DND-41 (cell line): ENCODE data around the gene GRB2.

Experiments
- ATAC-seq: fragments of 200-7000 bp; cut with Tn5 transposase; 3 replicates; pipeline ENCODE4 v1.9.1; 2021; ENCODE audit warnings: low read depth; ENCODE audit not compliant: insufficient read depth
- DNase-seq: peaks from one replicate; pipeline ENCODE4 v3.0.0-alpha.2; 2020
- H2AFZ ChIP-seq: 2 replicates; pipeline ENCODE4 v1.6.0; 2012; ENCODE audit warnings: low read depth, low read length
- H3K27ac ChIP-seq: 2 replicates; pipeline ENCODE4 v1.5.1; 2012; ENCODE audit warnings: low read length, inconsistent platforms
- H3K27me3 ChIP-seq: fragments of 200-600 bp; sonication (generic); 2 replicates; pipeline ENCODE4 v1.6.0; 2012; ENCODE audit warnings: low read length, mild to moderate bottlenecking, inconsistent platforms; ENCODE audit not compliant: insufficient read depth, poor library complexity
- H3K36me3 ChIP-seq: 2 replicates; pipeline ENCODE4 v1.5.1; 2012; ENCODE audit warnings: low read length, inconsistent platforms; ENCODE audit not compliant: insufficient read depth
- H3K4me1 ChIP-seq: 2 replicates; pipeline ENCODE4 v1.5.1; 2012; ENCODE audit warnings: mild to moderate bottlenecking, low read length; ENCODE audit not compliant: insufficient read depth
- H3K4me2 ChIP-seq: 2 replicates; pipeline ENCODE4 v1.6.0; 2012; ENCODE audit warnings: mild to moderate bottlenecking, moderate library complexity, low read length, inconsistent platforms; ENCODE audit not compliant: insufficient read depth
- H3K4me3 ChIP-seq, 2 experiments: fragments of 200-600 bp in 1 of 2; shearing (Covaris generic) in 1 of 2; 2 replicates each; pipeline ENCODE4 v1.5.1; 2012 to 2016; ENCODE audit warnings: inconsistent platforms in 2 of 2, low read length in 2 of 2, mild to moderate bottlenecking in 2 of 2, low read depth in 1 of 2, moderate library complexity in 1 of 2
- H3K79me2 ChIP-seq: 2 replicates; pipeline ENCODE4 v1.6.0; 2012; ENCODE audit warnings: low read length, inconsistent platforms; ENCODE audit not compliant: insufficient read depth
- H3K9ac ChIP-seq: 2 replicates; pipeline ENCODE4 v1.6.0; 2012; ENCODE audit warnings: low read depth, mild to moderate bottlenecking, inconsistent platforms, low read length, moderate library complexity
- H3K9me3 ChIP-seq: 2 replicates; pipeline ENCODE4 v1.5.1; 2012; ENCODE audit warnings: low read length, moderate library complexity, mild to moderate bottlenecking, inconsistent platforms; ENCODE audit not compliant: insufficient read depth, severe bottlenecking
- H4K20me1 ChIP-seq: 2 replicates; pipeline ENCODE4 v1.6.0; 2012; ENCODE audit warnings: low read length; ENCODE audit not compliant: insufficient read depth
- EZH2 ChIP-seq: IDR thresholded peaks from 3 replicates; pipeline ENCODE4 v1.6.1; 2012; ENCODE audit warnings: borderline replicate concordance, low read depth, mild to moderate bottlenecking, moderate library complexity, low read length, inconsistent platforms; ENCODE audit not compliant: severe bottlenecking
- TF ChIP-seq, protein P1 (sequence below): IDR thresholded peaks from 2 replicates; pipeline ENCODE4 v1.5.1; 2012; ENCODE audit warnings: borderline replicate concordance, low read length, moderate library complexity, mild to moderate bottlenecking; ENCODE audit not compliant: poor library complexity, severe bottlenecking; ENCODE audit errors: extremely low read depth

Gene GRB2

GRCh38 chr17:75269844-75270217 is 135.6 kb downstream of the GRB2 start:
- no peaks in the 10 kb centered on the region for H3K9me3 ChIP-seq
- peaks cover 41% of the 10 kb centered on the region for H3K4me1 ChIP-seq
- no peaks in the 10 kb centered on the region for H3K27me3 ChIP-seq
- H3K4me3 ChIP-seq: peak overlapping the region; percentile 64 to 98; a peak in 3 of 4 replicates
- peaks cover 52% of the 10 kb centered on the region for H3K36me3 ChIP-seq
- peak overlapping the region; percentile 91 for H2AFZ ChIP-seq
- H4K20me1 ChIP-seq: peaks cover 8% of the 10 kb centered on the region
- H3K4me2 ChIP-seq: peak overlapping the region; percentile 96
- H3K9ac ChIP-seq: peak overlapping the region; percentile 91
- DNase-seq (no peak), ATAC-seq (no peak)
- H3K79me2 ChIP-seq: peaks cover 42% of the 10 kb centered on the region
- H3K27ac ChIP-seq: peak overlapping the region; percentile 80
- TF ChIP-seq, protein P1, sequence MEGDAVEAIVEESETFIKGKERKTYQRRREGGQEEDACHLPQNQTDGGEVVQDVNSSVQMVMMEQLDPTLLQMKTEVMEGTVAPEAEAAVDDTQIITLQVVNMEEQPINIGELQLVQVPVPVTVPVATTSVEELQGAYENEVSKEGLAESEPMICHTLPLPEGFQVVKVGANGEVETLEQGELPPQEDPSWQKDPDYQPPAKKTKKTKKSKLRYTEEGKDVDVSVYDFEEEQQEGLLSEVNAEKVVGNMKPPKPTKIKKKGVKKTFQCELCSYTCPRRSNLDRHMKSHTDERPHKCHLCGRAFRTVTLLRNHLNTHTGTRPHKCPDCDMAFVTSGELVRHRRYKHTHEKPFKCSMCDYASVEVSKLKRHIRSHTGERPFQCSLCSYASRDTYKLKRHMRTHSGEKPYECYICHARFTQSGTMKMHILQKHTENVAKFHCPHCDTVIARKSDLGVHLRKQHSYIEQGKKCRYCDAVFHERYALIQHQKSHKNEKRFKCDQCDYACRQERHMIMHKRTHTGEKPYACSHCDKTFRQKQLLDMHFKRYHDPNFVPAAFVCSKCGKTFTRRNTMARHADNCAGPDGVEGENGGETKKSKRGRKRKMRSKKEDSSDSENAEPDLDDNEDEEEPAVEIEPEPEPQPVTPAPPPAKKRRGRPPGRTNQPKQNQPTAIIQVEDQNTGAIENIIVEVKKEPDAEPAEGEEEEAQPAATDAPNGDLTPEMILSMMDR: no peak
- no peak for TF ChIP-seq EZH2
